Breast epithelium (tissue), 3 donors: ENCODE measurements around the gene PXYLP1.

Source experiments
- POLR2A ChIP-seq: fragments of 450-650 bp; IDR thresholded peaks from one replicate; pipeline ENCODE4 v1.6.1; 2016; ENCODE audit warnings: antibody characterized with exemption, mild to moderate bottlenecking, moderate library complexity
- POLR2AphosphoS5 ChIP-seq, 3 donors: sonication (generic); formaldehyde crosslinking; IDR thresholded peaks; one replicate each; pipeline ENCODE4 v1.6.1; 2017; ENCODE audit warnings: antibody characterized with exemption in 3 of 3
- TF ChIP-seq, protein P1 (sequence below), 3 donors: fragments of 450-650 bp; IDR thresholded peaks; one replicate each; pipeline ENCODE4 v1.5.1; 2016 to 2017; ENCODE audit warnings: antibody characterized with exemption in 3 of 3, mild to moderate bottlenecking in 3 of 3, moderate library complexity in 3 of 3

GRCh38 chr3:141334627-141335250 is 103.1 kb downstream of the PXYLP1 start:
- TF ChIP-seq, protein P1, sequence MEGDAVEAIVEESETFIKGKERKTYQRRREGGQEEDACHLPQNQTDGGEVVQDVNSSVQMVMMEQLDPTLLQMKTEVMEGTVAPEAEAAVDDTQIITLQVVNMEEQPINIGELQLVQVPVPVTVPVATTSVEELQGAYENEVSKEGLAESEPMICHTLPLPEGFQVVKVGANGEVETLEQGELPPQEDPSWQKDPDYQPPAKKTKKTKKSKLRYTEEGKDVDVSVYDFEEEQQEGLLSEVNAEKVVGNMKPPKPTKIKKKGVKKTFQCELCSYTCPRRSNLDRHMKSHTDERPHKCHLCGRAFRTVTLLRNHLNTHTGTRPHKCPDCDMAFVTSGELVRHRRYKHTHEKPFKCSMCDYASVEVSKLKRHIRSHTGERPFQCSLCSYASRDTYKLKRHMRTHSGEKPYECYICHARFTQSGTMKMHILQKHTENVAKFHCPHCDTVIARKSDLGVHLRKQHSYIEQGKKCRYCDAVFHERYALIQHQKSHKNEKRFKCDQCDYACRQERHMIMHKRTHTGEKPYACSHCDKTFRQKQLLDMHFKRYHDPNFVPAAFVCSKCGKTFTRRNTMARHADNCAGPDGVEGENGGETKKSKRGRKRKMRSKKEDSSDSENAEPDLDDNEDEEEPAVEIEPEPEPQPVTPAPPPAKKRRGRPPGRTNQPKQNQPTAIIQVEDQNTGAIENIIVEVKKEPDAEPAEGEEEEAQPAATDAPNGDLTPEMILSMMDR (IDR thresholded peaks at IDR 0.05), result no peak
- no peak for TF ChIP-seq POLR2AphosphoS5 (IDR thresholded peaks at IDR 0.05)
- no peak for TF ChIP-seq POLR2A
